HEK293T (cell line): ENCODE results near the gene SLC38A10.

Source experiments
- ARNT ChIP-seq: fragments of 450-650 bp; IDR thresholded peaks from 2 replicates; pipeline ENCODE4 v1.6.1; 2017; ENCODE audit warnings: mild to moderate bottlenecking
- BHLHE40 ChIP-seq: fragments of 450-650 bp; IDR thresholded peaks from 2 replicates; pipeline ENCODE4 v1.6.1; 2016; ENCODE audit warnings: mild to moderate bottlenecking, moderate library complexity, borderline replicate concordance
- ELF4 ChIP-seq: fragments of 450-650 bp; IDR thresholded peaks from 2 replicates; pipeline ENCODE4 v1.6.1; 2017; ENCODE audit warnings: antibody characterized with exemption
- FOXA1 ChIP-seq: fragments of 450-650 bp; IDR thresholded peaks from 2 replicates; pipeline ENCODE4 v1.6.1; 2016; ENCODE audit warnings: mild to moderate bottlenecking
- FOXM1 ChIP-seq: fragments of 450-650 bp; IDR thresholded peaks from 2 replicates; pipeline ENCODE4 v1.6.1; 2017; ENCODE audit warnings: mild to moderate bottlenecking, borderline replicate concordance
- LEF1 ChIP-seq: fragments of 450-650 bp; IDR thresholded peaks from 2 replicates; pipeline ENCODE4 v1.6.1; 2017; ENCODE audit warnings: mild to moderate bottlenecking, borderline replicate concordance
- SUZ12 ChIP-seq: fragments of 450-650 bp; IDR thresholded peaks from 2 replicates; pipeline ENCODE4 v1.6.1; 2016; ENCODE audit warnings: mild to moderate bottlenecking
- TARDBP ChIP-seq: fragments of 450-650 bp; IDR thresholded peaks from 2 replicates; pipeline ENCODE4 v1.6.1; 2016

DNA sequence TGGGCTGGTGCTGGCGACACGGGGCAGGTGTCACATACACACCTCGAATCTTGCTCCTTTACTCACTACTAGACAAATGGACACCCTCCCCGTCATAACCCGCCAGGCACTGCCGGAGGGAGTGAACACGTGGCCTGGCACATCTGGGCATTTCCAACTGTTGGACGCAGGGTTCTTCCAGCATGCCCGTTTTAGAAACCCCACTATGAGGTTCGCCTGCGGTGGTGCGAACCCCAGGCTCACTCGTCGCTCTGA lies 65.5 kb downstream of the SLC38A10 start:
- no peak for TF ChIP-seq LEF1
- no peak for TF ChIP-seq BHLHE40
- no peak for TF ChIP-seq ELF4
- TF ChIP-seq FOXM1, result no peak
- no peak for TF ChIP-seq TARDBP
- TF ChIP-seq FOXA1, result no peak
- TF ChIP-seq SUZ12, result no peak
- TF ChIP-seq ARNT, result no peak
